AG04449 (cell line): ENCODE data around the gene MAP4.
A peak's percentile ranks its signal among the peaks of the same experiment; 100 is the strongest.

Source experiments
- CTCF ChIA-PET: fragments of 350-600 bp; formaldehyde crosslinking; extraction: SDS; loops from one replicate; lab custom pipeline; 2021; ENCODE audit warnings: antibody characterized with exemption; lab: Yijun Ruan, JAX
- POLR2A ChIA-PET: fragments of 400-600, 350-600 bp; formaldehyde crosslinking; extraction: SDS; loops from one replicate; lab custom pipeline; 2020; ENCODE audit warnings: antibody characterized with exemption, inconsistent platforms; lab: Yijun Ruan, JAX
- DNase-seq: peaks from one replicate; pipeline ENCODE4 v3.0.0-alpha.2; 2010; ENCODE audit warnings: low read depth, low spot score
- H3K4me3 ChIP-seq: 2 replicates; pipeline ENCODE4 v1.5.1; 2011; ENCODE audit warnings: low read depth, mild to moderate bottlenecking, control low read depth, low read length
- CTCF ChIP-seq: IDR thresholded peaks from one replicate; pipeline ENCODE4 v1.5.1; 2011; ENCODE audit warnings: mild to moderate bottlenecking, moderate library complexity, low read length, control low read depth, inconsistent platforms; ENCODE audit not compliant: insufficient read depth; ENCODE audit errors: missing control alignments

Gene MAP4

GRCh38 chr3:47912006-47912504, 104.2 kb downstream of the MAP4 start:
- H3K4me3 ChIP-seq = no peak overlapping the region
- no peak for TF ChIP-seq CTCF
- no peak for DNase-seq
- CTCF ChIA-PET = interaction anchor here (0.8 to 2.4 kb wide), 2 partner anchors 78 to 241 kb away, joined by 3 to 9 read pairs; no protein-coding TSS in a partner anchor
- POLR2A ChIA-PET = no interaction called here

- POLR2A ChIA-PET = no interaction called here
- CTCF ChIA-PET = interaction anchor here (0.8 to 2.4 kb wide), 6 partner anchors 9 to 242 kb away, joined by 3 to 9 read pairs (median 4); no protein-coding TSS in a partner anchor
- no peak overlapping the region for H3K4me3 ChIP-seq
- TF ChIP-seq CTCF = no peak
- peak; percentile 62 for DNase-seq
Measured at GRCh38 chr3:47910777-47911440, 105.3 kb downstream of the MAP4 start.

- POLR2A ChIA-PET = no interaction called here
- DNase-seq = no peak
- CTCF ChIA-PET = interaction anchor here (1.1 to 2.4 kb wide), 4 partner anchors 14 to 85 kb away, joined by 3 to 9 read pairs (median 6); no protein-coding TSS in a partner anchor
- H3K4me3 ChIP-seq = no peak overlapping the region
- TF ChIP-seq CTCF = no peak
Measured at GRCh38 chr3:47910233-47910632, 106.0 kb downstream of the MAP4 start.

GRCh38 chr3:47909607-47910006, 106.6 kb downstream of the MAP4 start:
- TF ChIP-seq CTCF = no peak
- ChIA-PET CTCF (interaction anchor here (0.6 to 1.9 kb wide), 2 partner anchors 80 to 85 kb away, joined by 3 to 7 read pairs; no protein-coding TSS in a partner anchor), POLR2A (no interaction called here)
- no peak overlapping the region for H3K4me3 ChIP-seq
- no peak for DNase-seq

GRCh38 chr3:47908744-47909143, 107.5 kb downstream of the MAP4 start:
- no peak overlapping the region for H3K4me3 ChIP-seq
- no peak for TF ChIP-seq CTCF
- ChIA-PET POLR2A (no interaction called here), CTCF (interaction anchor here (1.2 kb wide), 1 partner anchor 242 kb away, joined by 3 read pairs; no protein-coding TSS in a partner anchor)
- no peak for DNase-seq

- ChIA-PET CTCF (interaction anchor here (1.5 to 2.1 kb wide), 3 partner anchors 57 to 244 kb away, joined by 4 to 8 read pairs (median 5); no protein-coding TSS in a partner anchor), POLR2A (interaction anchor here (1.3 kb wide), 1 partner anchor 16 kb away, joined by 4 read pairs; no protein-coding TSS in a partner anchor)
- no peak overlapping the region for H3K4me3 ChIP-seq
- TF ChIP-seq CTCF = no peak
- no peak for DNase-seq
Measured at GRCh38 chr3:47907784-47908183, 108.4 kb downstream of the MAP4 start.
